ENCODE measurements around the gene ARHGAP10.

- TF ChIP-seq CTCF (IDR thresholded peaks at IDR 0.05): no peak
- no peak for TF ChIP-seq POLR2A (IDR thresholded peaks at IDR 0.05)
These were observed 362.3 kb downstream of the ARHGAP10 start for GRCh38 chr4:148094149-148094548.

Measured in Peyer's patch (tissue), 4 donors.